K562 treated with DMSO at 1 percent for 24 hours (cell line): Measurements from ENCODE around the gene CPT1C. TPM values are rescaled to one million over a fixed set of nuclear protein-coding genes. Genes with fewer than 3 reads are reported as not detected.

Experiments
- total RNA-seq: library from RNA; unstranded; fragments of 300-600 nt; gene quantifications from 2 replicates; pipeline ENCODE4 v1.2.3, GENCODE V29; 2022; ENCODE audit warnings: low read depth; ENCODE audit not compliant: insufficient read depth

The CPT1C gene
- total RNA-seq, result 7.8 and 8.0 TPM in 2 replicates

GRCh38 chr19:49690656-49691242 is at the start of gene CPT1C:
Gene CPT1C, plus strand, starts transcription at chr19:49691116. Its CDS starts 1,137 bp downstream, at chr19:49692253.

GRCh38 chr19:49641688-49642491 is 49.0 kb upstream of the CPT1C start, which contains the start of gene SCAF1:
Gene SCAF1, plus strand, starts transcription at chr19:49642209. Its CDS starts 2,818 bp downstream, at chr19:49645027.

GRCh38 chr19:49665351-49666119 is 25.4 kb upstream of the CPT1C start, which contains the start of the genes BCL2L12 and IRF3:
Gene BCL2L12, plus strand, starts transcription at chr19:49665933. Its CDS starts 760 bp downstream, at chr19:49666693.
Gene IRF3, minus strand, starts transcription at chr19:49665857. Its CDS starts 1,019 bp downstream, at chr19:49664838.

GRCh38 chr19:49677231-49677900 is 13.6 kb upstream of the CPT1C start, which contains the start of gene PRMT1:
Gene PRMT1, plus strand, starts transcription at chr19:49677271. Its CDS starts 10 bp downstream, at chr19:49677281.

GRCh38 chr19:49689133-49690078 is 1.5 kb upstream of the CPT1C start, which contains the start of gene ADM5:
Gene ADM5, plus strand, starts transcription at chr19:49689594. Its CDS starts 244 bp downstream, at chr19:49689838.

GRCh38 chr19:49763230-49763629 is 72.3 kb downstream of the CPT1C start, which contains the start of gene TSKS:
Gene TSKS, minus strand, starts transcription at chr19:49763306. Its CDS starts 59 bp downstream, at chr19:49763247.

Other genes starting within 250 kb of the CPT1C start
- gene SLC17A7, start 249.6 kb upstream of the CPT1C start, total RNA-seq, result 13.7 and 13.9 TPM in 2 replicates
- 161 and 190 TPM in 2 replicates for gene PIH1D1, start 239.3 kb upstream of the CPT1C start, total RNA-seq
- gene ALDH16A1, start 237.9 kb upstream of the CPT1C start, total RNA-seq, result 39.6 and 44.0 TPM in 2 replicates
- gene FLT3LG, start 216.9 kb upstream of the CPT1C start, total RNA-seq, result 14.1 and 27.0 TPM in 2 replicates
- 8,520 and 8,538 TPM in 2 replicates for gene RPL13A, start 203.5 kb upstream of the CPT1C start, total RNA-seq
- gene RPS11, start 194.7 kb upstream of the CPT1C start, total RNA-seq, result 6,778 and 6,779 TPM in 2 replicates
- 9.5 and 12.6 TPM in 2 replicates for gene FCGRT, start 178.5 kb upstream of the CPT1C start, total RNA-seq
- 7.0 and 7.2 TPM in 2 replicates for gene RCN3, start 163.1 kb upstream of the CPT1C start, total RNA-seq
- 389 and 390 TPM in 2 replicates for gene NOSIP, start 110.6 kb upstream of the CPT1C start, total RNA-seq
- gene PRRG2, start 109.8 kb upstream of the CPT1C start, total RNA-seq, result 0.47 and 0.51 TPM in 2 replicates
- 18.3 and 18.5 TPM in 2 replicates for gene PRR12, start 99.9 kb upstream of the CPT1C start, total RNA-seq
- 42.8 and 46.4 TPM in 2 replicates for gene RRAS, start 51.0 kb upstream of the CPT1C start, total RNA-seq
- gene SCAF1, start 48.9 kb upstream of the CPT1C start, total RNA-seq, result 76.9 and 81.6 TPM in 2 replicates
- 116 and 131 TPM in 2 replicates for gene IRF3, start 25.3 kb upstream of the CPT1C start, total RNA-seq
- 269 and 286 TPM in 2 replicates for gene BCL2L12, start 25.2 kb upstream of the CPT1C start, total RNA-seq
- gene PRMT1, start 13.8 kb upstream of the CPT1C start, total RNA-seq, result 183 and 212 TPM in 2 replicates
- gene ADM5, start 1.5 kb upstream of the CPT1C start, total RNA-seq, result 9.0 and 9.7 TPM in 2 replicates
- 5.6 and 8.6 TPM in 2 replicates for gene TSKS, start 72.2 kb downstream of the CPT1C start, total RNA-seq
- gene AP2A1, start 75.9 kb downstream of the CPT1C start, total RNA-seq, result 168 and 176 TPM in 2 replicates
- 6.3 and 14.1 TPM in 2 replicates for gene FUZ, start 122.2 kb downstream of the CPT1C start, total RNA-seq
- 94.0 and 104 TPM in 2 replicates for gene MED25, start 127.2 kb downstream of the CPT1C start, total RNA-seq
- 217 and 237 TPM in 2 replicates for gene PTOV1, start 160.0 kb downstream of the CPT1C start, total RNA-seq
- gene PNKP, start 176.5 kb downstream of the CPT1C start, total RNA-seq, result 66.3 and 78.1 TPM in 2 replicates
- gene AKT1S1, start 186.2 kb downstream of the CPT1C start, total RNA-seq, result 52.6 and 60.0 TPM in 2 replicates
- 17.9 and 21.2 TPM in 2 replicates for gene TBC1D17, start 186.6 kb downstream of the CPT1C start, total RNA-seq
- gene IL4I1, start 205.8 kb downstream of the CPT1C start, total RNA-seq, result 3.1 and 4.1 TPM in 2 replicates
- gene ATF5, start 238.1 kb downstream of the CPT1C start, total RNA-seq, result 973 and 1,076 TPM in 2 replicates
- gene NUP62, start 238.4 kb downstream of the CPT1C start, total RNA-seq, result 72.0 and 81.7 TPM in 2 replicates